Right cardiac atrium (tissue), 5 donors: ENCODE measurements around the gene GLB1L2. TPM values are rescaled to one million over a fixed set of nuclear protein-coding genes. Genes with fewer than 3 reads are reported as not detected.

Source experiments
- ATAC-seq, 2 donors: fragments of 200-7000 bp; cut with Tn5 transposase; one replicate each; pipeline versions ENCODE4 v1.8.0 to v1.9.1; 2020; ENCODE audit warnings: moderate library complexity in 2 of 2, mild to moderate bottlenecking in 1 of 2
- DNase-seq, 3 donors: peaks; one replicate each; pipeline ENCODE4 v3.0.0-alpha.2; 2020
- H3K27ac ChIP-seq: one replicate; pipeline ENCODE4 v1.5.1; 2013; ENCODE audit warnings: mild to moderate bottlenecking, low read length, control low read depth, moderate library complexity
- H3K27me3 ChIP-seq: one replicate; pipeline ENCODE4 v1.6.1; 2013; ENCODE audit not compliant: control insufficient read depth, insufficient read depth
- H3K4me1 ChIP-seq: one replicate; pipeline ENCODE4 v1.6.1; 2013; ENCODE audit warnings: low read length; ENCODE audit not compliant: control insufficient read depth, insufficient read depth
- H3K4me3 ChIP-seq: one replicate; pipeline ENCODE4 v1.5.1; 2013; ENCODE audit warnings: low read length, control low read depth
- H3K9me3 ChIP-seq: one replicate; pipeline ENCODE4 v1.6.1; 2013; ENCODE audit warnings: low read length; ENCODE audit not compliant: control insufficient read depth
- WGBS: extraction: QIAGEN DNeasy Blood & Tissue Kit; methylation state at CpG from one replicate; pipeline ENCODE4 v1.1.7; 2013; 5-methylcytosine and 5-hydroxymethylcytosine counted together
- intact Hi-C, 4 donors: fragments of 100-400 bp; cut with DNase I; formaldehyde crosslinking; loops; one replicate each; pipeline versions ENCODE4 v1.11.0 to v1.14.0; 2022 to 2023
- polyA plus RNA-seq: library from polyadenylated mRNA; stranded (reverse); fragments of 200-250 nt; gene quantifications from one replicate; pipeline ENCODE4 v1.2.3, GENCODE V29; 2013
- total RNA-seq, 4 donors: library from RNA; stranded (reverse); fragmentation: NEBNext Ultra II Directional; extraction: Animal tissue kit (Norgen Biotek cat#: 25700); gene quantifications; one replicate each; pipeline ENCODE4 v1.2.1, GENCODE V29; 2021
- donor health status: healthy with polysubstance abuse.
- donor health status: DM: no; HTN: yes; CAD: no.
- donor health status: DM: no; HTN: no; CAD: no.
- donor health status: DM: no; HTN: yes; CAD: no; lungs with severe emphysema.
- donor health status: DM: yes; HTN: yes; CAD: no.

GLB1L2 gene
- total and polyA plus RNA-seq, 5 donors = 0.61 to 1.6 (median 0.97) TPM

GRCh38 chr11:134350381-134350780, 18.6 kb downstream of the GLB1L2 start:
- Histone ChIP-seq H3K9me3 (no peaks in the 10 kb centered on the region), H3K27ac (no peak overlapping the region), H3K4me1 (no peaks in the 10 kb centered on the region), H3K27me3 (no peaks in the 10 kb centered on the region), H3K4me3 (no peak overlapping the region)
- DNase-seq (no peak), ATAC-seq (no peak)
- 88% methylated on average over 9 of the region's 9 CpGs for WGBS
- intact Hi-C loops = no loop called here

- no peak for DNase-seq
- no peak overlapping the region for H3K27ac ChIP-seq
- no peaks in the 10 kb centered on the region for H3K27me3 ChIP-seq
- intact Hi-C loops = no loop called here
- no peaks in the 10 kb centered on the region for H3K4me1 ChIP-seq
- H3K9me3 ChIP-seq = no peaks in the 10 kb centered on the region
- WGBS = 79% methylated on average over 2 of the region's 2 CpGs
- H3K4me3 ChIP-seq = no peak overlapping the region
- no peak for ATAC-seq
These were observed 20.3 kb downstream of the GLB1L2 start for GRCh38 chr11:134352111-134352510.

GRCh38 chr11:134355136-134355535, 23.3 kb downstream of the GLB1L2 start:
- no peaks in the 10 kb centered on the region for H3K27me3 ChIP-seq

GRCh38 chr11:134355656-134356055, 23.9 kb downstream of the GLB1L2 start:
- H3K4me3 ChIP-seq = no peak overlapping the region
- no peak for ATAC-seq
- no peaks in the 10 kb centered on the region for H3K4me1 ChIP-seq
- H3K9me3 ChIP-seq = no peaks in the 10 kb centered on the region
- 84% methylated on average over 5 of the region's 5 CpGs for WGBS
- H3K27me3 ChIP-seq = no peaks in the 10 kb centered on the region
- DNase-seq = no peak
- H3K27ac ChIP-seq = no peak overlapping the region
- intact Hi-C loops = no loop called here

More at GRCh38 chr11:134355136-134355535, 23.3 kb downstream of the GLB1L2 start:
- H3K4me1 ChIP-seq = no peaks in the 10 kb centered on the region
- no peak overlapping the region for H3K4me3 ChIP-seq
- DNase-seq (no peak), ATAC-seq (no peak)
- intact Hi-C loops = no loop called here
- H3K9me3 ChIP-seq = no peaks in the 10 kb centered on the region
- 56% methylated on average over 2 of the region's 2 CpGs for WGBS
- no peak overlapping the region for H3K27ac ChIP-seq

GRCh38 chr11:134356656-134357544, 25.1 kb downstream of the GLB1L2 start:
- WGBS = 88% methylated on average over 21 of the region's 21 CpGs
- DNase-seq = no peak
- H3K4me3 ChIP-seq = no peak overlapping the region
- H3K27me3 ChIP-seq = no peaks in the 10 kb centered on the region
- H3K4me1 ChIP-seq = no peaks in the 10 kb centered on the region
- intact Hi-C loops = no loop called here
- H3K27ac ChIP-seq = no peak overlapping the region
- no peaks in the 10 kb centered on the region for H3K9me3 ChIP-seq
- no peak for ATAC-seq

- H3K4me3 ChIP-seq = no peak overlapping the region
- no peaks in the 10 kb centered on the region for H3K27me3 ChIP-seq
- H3K27ac ChIP-seq = no peak overlapping the region
- intact Hi-C loops = no loop called here
- 81% methylated on average over 8 of the region's 8 CpGs for WGBS
- no peaks in the 10 kb centered on the region for H3K9me3 ChIP-seq
- H3K4me1 ChIP-seq = no peaks in the 10 kb centered on the region
- no peak for DNase-seq
- ATAC-seq = no peak
These were observed 25.7 kb downstream of the GLB1L2 start for GRCh38 chr11:134357545-134357839.

GRCh38 chr11:134358165-134358855, 26.5 kb downstream of the GLB1L2 start:
- Histone ChIP-seq H3K27me3 (no peaks in the 10 kb centered on the region), H3K4me3 (no peak overlapping the region), H3K4me1 (no peaks in the 10 kb centered on the region), H3K9me3 (no peaks in the 10 kb centered on the region), H3K27ac (no peak overlapping the region)
- ATAC-seq (no peak), DNase-seq (no peak)
- intact Hi-C loops = no loop called here
- WGBS = 81% methylated on average over 27 of the region's 27 CpGs

GRCh38 chr11:134358856-134359490, 27.2 kb downstream of the GLB1L2 start:
- WGBS = 81% methylated on average over 18 of the region's 18 CpGs
- Histone ChIP-seq H3K9me3 (no peaks in the 10 kb centered on the region), H3K4me3 (no peak overlapping the region), H3K27me3 (no peaks in the 10 kb centered on the region), H3K4me1 (no peaks in the 10 kb centered on the region), H3K27ac (no peak overlapping the region)
- intact Hi-C loops = no loop called here
- DNase-seq = no peak
- no peak for ATAC-seq

GRCh38 chr11:134359646-134360045, 27.9 kb downstream of the GLB1L2 start:
- intact Hi-C loops = no loop called here
- no peak overlapping the region for H3K27ac ChIP-seq
- no peaks in the 10 kb centered on the region for H3K27me3 ChIP-seq
- WGBS = 79% methylated on average over 10 of the region's 10 CpGs
- no peak for ATAC-seq
- no peak overlapping the region for H3K4me3 ChIP-seq
- H3K4me1 ChIP-seq = no peaks in the 10 kb centered on the region
- no peaks in the 10 kb centered on the region for H3K9me3 ChIP-seq
- DNase-seq = no peak

GRCh38 chr11:134360050-134360835, 28.5 kb downstream of the GLB1L2 start:
- Histone ChIP-seq H3K27me3 (no peaks in the 10 kb centered on the region), H3K4me3 (no peak overlapping the region), H3K27ac (no peak overlapping the region), H3K4me1 (no peaks in the 10 kb centered on the region), H3K9me3 (no peaks in the 10 kb centered on the region)
- WGBS = 21% methylated on average over 30 of the region's 30 CpGs
- intact Hi-C loops = no loop called here
- ATAC-seq (peak; percentile 85 to 89), DNase-seq (peak; percentile 74 to 91 (median 90))
